ENCODE results near the gene SERTAD2. TPM values are rescaled to one million over a fixed set of nuclear protein-coding genes. Genes with fewer than 3 reads are reported as not detected.

Gene SERTAD2
- polyA plus RNA-seq, 6 donors from 2014 or later = 7.9 to 21.8 (median 13.2) TPM

- ATAC-seq (ENCODE audit: low read depth in 2 of 2) (no peak), DNase-seq (no peak)
- H3K4me1 Mint-ChIP-seq = peaks cover 18 to 30% (median 20%) of the 10 kb centered on the region in 3 donors
- H3K9me3 Mint-ChIP-seq = peaks cover 0 to 6% (median 0%) of the 10 kb centered on the region in 7 donors
- no peak overlapping the region for H3K4me3 Mint-ChIP-seq
- H3K36me3 Mint-ChIP-seq = no peaks in the 10 kb centered on the region
- H3K27me3 Mint-ChIP-seq = peaks cover 0 to 6% (median 0%) of the 10 kb centered on the region in 3 donors
- H3K27ac Mint-ChIP-seq = peak overlapping the region in 1 of 6 donors; percentile 85
Measured at GRCh38 chr2:64605026-64605471, 48.7 kb downstream of the SERTAD2 start.

GRCh38 chr2:64604155-64604554 lies 49.6 kb downstream of the SERTAD2 start:
- Mint-ChIP-seq H3K27me3 (peaks cover 0 to 6% (median 0%) of the 10 kb centered on the region in 3 donors), H3K4me1 (peaks cover 18 to 33% (median 20%) of the 10 kb centered on the region in 3 donors), H3K36me3 (no peaks in the 10 kb centered on the region), H3K9me3 (peaks cover 0 to 6% (median 0%) of the 10 kb centered on the region in 7 donors), H3K27ac (peak overlapping the region in 2 of 6 donors; percentile 21 to 34), H3K4me3 (no peak overlapping the region)
- ATAC-seq (ENCODE audit: low read depth in 2 of 2) = no peak
- DNase-seq = no peak

GRCh38 chr2:64602436-64602835 lies 51.3 kb downstream of the SERTAD2 start:
- no peak for DNase-seq
- H3K4me3 Mint-ChIP-seq = no peak overlapping the region
- H3K4me1 Mint-ChIP-seq = peaks cover 11 to 20% (median 14%) of the 10 kb centered on the region in 3 donors
- ATAC-seq (ENCODE audit: low read depth in 2 of 2) = no peak
- peaks cover 0 to 6% (median 0%) of the 10 kb centered on the region in 7 donors for H3K9me3 Mint-ChIP-seq
- peak overlapping the region in 1 of 6 donors; percentile 13 for H3K27ac Mint-ChIP-seq
- H3K36me3 Mint-ChIP-seq = no peaks in the 10 kb centered on the region
- peaks cover 0 to 6% (median 0%) of the 10 kb centered on the region in 3 donors for H3K27me3 Mint-ChIP-seq

GRCh38 chr2:64601785-64602391 lies 51.8 kb downstream of the SERTAD2 start:
- no peak for ATAC-seq (ENCODE audit: low read depth in 2 of 2)
- peaks cover 0 to 6% (median 0%) of the 10 kb centered on the region in 7 donors for H3K9me3 Mint-ChIP-seq
- no peak for DNase-seq
- peaks cover 0 to 6% (median 0%) of the 10 kb centered on the region in 3 donors for H3K27me3 Mint-ChIP-seq
- H3K4me1 Mint-ChIP-seq = peaks cover 9 to 15% (median 10%) of the 10 kb centered on the region in 3 donors
- no peak overlapping the region for H3K4me3 Mint-ChIP-seq
- H3K27ac Mint-ChIP-seq = peak overlapping the region in 3 of 6 donors; percentile 33 to 78 (median 48)
- H3K36me3 Mint-ChIP-seq = no peaks in the 10 kb centered on the region

- H3K4me3 Mint-ChIP-seq = no peak overlapping the region
- H3K9me3 Mint-ChIP-seq = peaks cover 0 to 6% (median 0%) of the 10 kb centered on the region in 7 donors
- H3K27ac Mint-ChIP-seq = peak overlapping the region in 2 of 6 donors; percentile 48 to 78
Measured at GRCh38 chr2:64601034-64601754, 52.5 kb downstream of the SERTAD2 start.

GRCh38 chr2:64599469-64599868 lies 54.2 kb downstream of the SERTAD2 start:
- ATAC-seq (ENCODE audit: low read depth in 2 of 2) = no peak
- peaks cover 0 to 6% (median 0%) of the 10 kb centered on the region in 3 donors for H3K27me3 Mint-ChIP-seq
- H3K4me1 Mint-ChIP-seq = peaks cover 0 to 4% (median 3%) of the 10 kb centered on the region in 3 donors
- H3K36me3 Mint-ChIP-seq = no peaks in the 10 kb centered on the region
- no peak for DNase-seq
- no peak overlapping the region for H3K4me3 Mint-ChIP-seq
- peak overlapping the region in 3 of 6 donors; percentile 6 to 54 (median 15) for H3K27ac Mint-ChIP-seq
- H3K9me3 Mint-ChIP-seq = peaks cover 0 to 6% (median 0%) of the 10 kb centered on the region in 7 donors

More at GRCh38 chr2:64601034-64601754, 52.5 kb downstream of the SERTAD2 start:
- H3K27me3 Mint-ChIP-seq = peaks cover 0 to 6% (median 0%) of the 10 kb centered on the region in 3 donors
- no peak for ATAC-seq (ENCODE audit: low read depth in 2 of 2)
- H3K4me1 Mint-ChIP-seq = peaks cover 2 to 8% (median 6%) of the 10 kb centered on the region in 3 donors
- DNase-seq = no peak
- no peaks in the 10 kb centered on the region for H3K36me3 Mint-ChIP-seq

GRCh38 chr2:64598226-64598625 lies 55.5 kb downstream of the SERTAD2 start:
- ATAC-seq (ENCODE audit: low read depth in 2 of 2) (no peak), DNase-seq (no peak)
- peaks cover 0 to 1% of the 10 kb centered on the region in 2 donors for H3K36me3 Mint-ChIP-seq
- H3K4me1 Mint-ChIP-seq = peaks cover 0 to 4% (median 3%) of the 10 kb centered on the region in 3 donors
- no peak overlapping the region for H3K4me3 Mint-ChIP-seq
- no peaks in the 10 kb centered on the region for H3K27me3 Mint-ChIP-seq
- no peaks in the 10 kb centered on the region for H3K9me3 Mint-ChIP-seq
- no peak overlapping the region for H3K27ac Mint-ChIP-seq

GRCh38 chr2:64595397-64596176 lies 58.1 kb downstream of the SERTAD2 start:
- DNase-seq (no peak), ATAC-seq (ENCODE audit: low read depth in 2 of 2) (no peak)
- Mint-ChIP-seq H3K27ac (peak overlapping the region in 1 of 6 donors; percentile 31), H3K36me3 (peaks cover 12 to 15% of the 10 kb centered on the region in 2 donors), H3K4me3 (no peak overlapping the region), H3K4me1 (peaks cover 0 to 4% (median 3%) of the 10 kb centered on the region in 3 donors), H3K27me3 (no peaks in the 10 kb centered on the region), H3K9me3 (no peaks in the 10 kb centered on the region)

GRCh38 chr2:64594226-64594989 lies 59.3 kb downstream of the SERTAD2 start:
- no peaks in the 10 kb centered on the region for H3K9me3 Mint-ChIP-seq
- peaks cover 0 to 4% (median 0%) of the 10 kb centered on the region in 3 donors for H3K4me1 Mint-ChIP-seq
- DNase-seq (no peak), ATAC-seq (ENCODE audit: low read depth in 2 of 2) (no peak)
- peak overlapping the region in 3 of 6 donors; percentile 16 to 87 (median 66) for H3K27ac Mint-ChIP-seq
- H3K36me3 Mint-ChIP-seq = peaks cover 12 to 15% of the 10 kb centered on the region in 2 donors
- H3K4me3 Mint-ChIP-seq = no peak overlapping the region
- no peaks in the 10 kb centered on the region for H3K27me3 Mint-ChIP-seq

- Mint-ChIP-seq H3K27ac (peak overlapping the region in 3 of 6 donors; percentile 4 to 49 (median 44)), H3K4me3 (no peak overlapping the region), H3K27me3 (no peaks in the 10 kb centered on the region)
Measured at GRCh38 chr2:64593035-64593655, 60.6 kb downstream of the SERTAD2 start.

GRCh38 chr2:64591188-64591587 lies 62.5 kb downstream of the SERTAD2 start:
- Mint-ChIP-seq H3K27me3 (no peaks in the 10 kb centered on the region), H3K36me3 (peaks cover 16 to 24% of the 10 kb centered on the region in 2 donors), H3K27ac (peak overlapping the region in 2 of 6 donors; percentile 32 to 70), H3K4me3 (no peak overlapping the region), H3K9me3 (no peaks in the 10 kb centered on the region), H3K4me1 (peaks cover 8 to 9% (median 8%) of the 10 kb centered on the region in 3 donors)
- DNase-seq (no peak), ATAC-seq (ENCODE audit: low read depth in 2 of 2) (no peak)

More at GRCh38 chr2:64593035-64593655, 60.6 kb downstream of the SERTAD2 start:
- Mint-ChIP-seq H3K9me3 (no peaks in the 10 kb centered on the region), H3K36me3 (peaks cover 12 to 20% of the 10 kb centered on the region in 2 donors), H3K4me1 (peaks cover 0 to 4% (median 0%) of the 10 kb centered on the region in 3 donors)
- DNase-seq (no peak), ATAC-seq (ENCODE audit: low read depth in 2 of 2) (no peak)

GRCh38 chr2:64587561-64587960 lies 66.2 kb downstream of the SERTAD2 start:
- H3K36me3 Mint-ChIP-seq = peaks cover 8 to 19% of the 10 kb centered on the region in 2 donors
- H3K27ac Mint-ChIP-seq = peak overlapping the region in 1 of 6 donors; percentile 70
- no peak overlapping the region for H3K4me3 Mint-ChIP-seq
- H3K9me3 Mint-ChIP-seq = no peaks in the 10 kb centered on the region
- H3K4me1 Mint-ChIP-seq = peaks cover 8 to 12% (median 11%) of the 10 kb centered on the region in 3 donors
- DNase-seq (no peak), ATAC-seq (ENCODE audit: low read depth in 2 of 2) (no peak)
- no peaks in the 10 kb centered on the region for H3K27me3 Mint-ChIP-seq

Measured in naive B cell (primary cell).